PC-3 (cell line): ENCODE data around the gene ITGAE. TPM values are rescaled to one million over a fixed set of nuclear protein-coding genes. Genes with fewer than 3 reads are reported as not detected.

Experiments used
- ATAC-seq: fragments of 200-7000 bp; cut with Tn5 transposase; 2 replicates; pipeline ENCODE4 v1.9.1; 2020; ENCODE audit warnings: mild to moderate bottlenecking, moderate library complexity
- BruUV-seq: library from RNA; stranded (reverse); fragments of 400-500 nt; replicated peaks from 2 replicates; lab custom pipeline; 2021; lab: Mats Ljungman, UMichigan
- CTCF ChIA-PET: fragments of 300-600 bp; sonication (Branson Sonifier 250); formaldehyde crosslinking; loops from one replicate; lab custom pipeline; 2022; ENCODE audit warnings: antibody characterized with exemption; lab: Charles Lee
- POLR2A ChIA-PET: fragments of 300-600 bp; sonication (Branson Sonifier 250); formaldehyde crosslinking; loops from one replicate; lab custom pipeline; 2022; ENCODE audit warnings: antibody characterized with exemption; ENCODE audit not compliant: unreplicated experiment; lab: Charles Lee
- DNase-seq: peaks from one replicate; pipeline ENCODE4 v3.0.0-alpha.2; 2015
- H2AFZ ChIP-seq: fragments of 300-600 bp; sonication (generic); 2 replicates; pipeline ENCODE4 v1.6.0; 2016; ENCODE audit warnings: antibody characterized with exemption, low read length
- H3F3A ChIP-seq: fragments of 300-600 bp; sonication (generic); one replicate; pipeline ENCODE4 v1.6.0; 2017; ENCODE audit warnings: antibody characterized with exemption, low read length, control low read depth, mild to moderate bottlenecking; ENCODE audit not compliant: unreplicated experiment
- H3K27ac ChIP-seq: fragments of 300-600 bp; sonication (generic); 2 replicates; pipeline ENCODE4 v1.5.1; 2016; ENCODE audit warnings: mild to moderate bottlenecking, low read length
- H3K27me3 ChIP-seq: fragments of 300-600 bp; sonication (generic); 2 replicates; pipeline ENCODE4 v1.6.1; 2016; ENCODE audit warnings: low read length, mixed read lengths
- H3K36me3 ChIP-seq: fragments of 300-600 bp; sonication (generic); 2 replicates; pipeline ENCODE4 v1.6.1; 2016; ENCODE audit warnings: low read depth, mixed run types, low read length, mixed read lengths
- H3K4me1 ChIP-seq: fragments of 300-600 bp; sonication (generic); 2 replicates; pipeline ENCODE4 v1.5.1; 2016; ENCODE audit warnings: low read length; ENCODE audit not compliant: insufficient read depth
- H3K4me2 ChIP-seq: fragments of 300-600 bp; sonication (generic); 2 replicates; pipeline ENCODE4 v1.6.0; 2016; ENCODE audit warnings: low read length
- H3K4me3 ChIP-seq: fragments of 300-600 bp; sonication (generic); 2 replicates; pipeline ENCODE4 v1.5.1; 2016; ENCODE audit warnings: mild to moderate bottlenecking, low read length, mixed read lengths
- H3K79me2 ChIP-seq: fragments of 300-600 bp; sonication (generic); 2 replicates; pipeline ENCODE4 v1.6.1; 2017; ENCODE audit warnings: low read length, mixed read lengths
- H3K9ac ChIP-seq: fragments of 300-600 bp; sonication (generic); 2 replicates; pipeline ENCODE4 v1.6.0; 2016; ENCODE audit warnings: mild to moderate bottlenecking, low read length
- H3K9me2 ChIP-seq: fragments of 300-600 bp; sonication (generic); replicated peaks from 2 replicates; pipeline ENCODE4 v1.6.1; 2016; ENCODE audit warnings: mixed run types, low read length, mixed read lengths
- H3K9me3 ChIP-seq: fragments of 300-600 bp; sonication (generic); 2 replicates; pipeline ENCODE4 v1.6.1; 2016; ENCODE audit warnings: low read length, mixed read lengths
- H4K20me1 ChIP-seq: fragments of 300-600 bp; sonication (generic); 2 replicates; pipeline ENCODE4 v1.6.1; 2016; ENCODE audit warnings: low read length, mixed read lengths
- CTCF ChIP-seq: fragments of 300-600 bp; sonication (generic); conservative IDR thresholded peaks from 2 replicates; pipeline ENCODE4 v1.5.1; 2017; ENCODE audit warnings: antibody characterized with exemption, low read depth, mild to moderate bottlenecking, low read length
- EZH2 ChIP-seq: fragments of 300-600 bp; sonication (generic); IDR thresholded peaks from one replicate; pipeline ENCODE4 v1.6.1; 2017; ENCODE audit warnings: antibody characterized with exemption, mild to moderate bottlenecking, low read length; ENCODE audit not compliant: unreplicated experiment
- EZH2phosphoT487 ChIP-seq: fragments of 300-600 bp; sonication (generic); IDR thresholded peaks from 2 replicates; pipeline ENCODE4 v1.6.1; 2018; ENCODE audit warnings: mild to moderate bottlenecking, antibody characterized with exemption, low read length, borderline replicate concordance
- intact Hi-C: fragments of 100-400 bp; cut with micrococcal nuclease; formaldehyde crosslinking; loops from 2 replicates; pipeline ENCODE4 v1.9.0; 2023
- total RNA-seq: library from RNA; depleted of rRNA; stranded (reverse); fragments of >200 nt; gene quantifications from 2 replicates; pipeline ENCODE4 v1.2.3, GENCODE V29; 2014

The ITGAE gene
- total RNA-seq, 1 experiment from 2014 or later = 42.0 TPM

DNA sequence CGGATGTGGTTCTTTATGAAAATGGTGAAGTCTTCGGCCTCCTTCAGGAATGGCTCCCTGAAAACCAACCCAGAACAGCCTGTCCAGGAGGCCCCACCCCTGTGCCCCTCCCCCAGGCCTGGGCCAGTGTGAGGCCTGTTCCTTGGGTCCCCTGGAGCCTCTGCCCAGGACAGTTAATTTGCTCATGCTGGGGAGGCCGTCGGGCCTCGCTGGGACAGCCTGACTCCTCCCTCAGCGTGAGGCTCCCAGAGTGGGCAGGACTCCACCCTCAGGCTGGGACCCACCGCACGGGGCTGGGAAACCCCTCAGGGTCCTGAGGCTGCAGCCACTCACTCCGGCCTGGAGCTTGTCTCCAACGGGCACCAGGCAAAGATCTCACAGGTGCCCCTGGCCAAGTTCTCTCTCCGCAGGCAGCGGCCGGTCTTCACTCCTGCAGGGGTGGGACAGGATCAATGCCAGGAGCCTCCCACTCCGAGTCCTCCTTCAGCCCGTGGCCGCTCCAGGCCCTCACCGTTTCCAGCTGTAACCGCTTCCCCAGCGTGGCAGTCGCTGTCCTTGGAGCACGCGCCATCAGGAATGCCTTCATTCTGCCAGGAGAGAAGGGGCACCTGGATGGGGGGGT is 110.8 kb downstream of the ITGAE start:
- peaks cover 3% of the 10 kb centered on the region; the same call in 1 of the 2 replicates for H3K4me1 ChIP-seq
- ChIA-PET CTCF (no interaction called here), POLR2A (no interaction called here)
- no peak overlapping the region for H3K4me3 ChIP-seq
- H3F3A ChIP-seq = no peaks in the 10 kb centered on the region
- H3K4me2 ChIP-seq = no peak overlapping the region
- no peak for ATAC-seq
- H3K27me3 ChIP-seq = no peaks in the 10 kb centered on the region
- H3K9me3 ChIP-seq = no peaks in the 10 kb centered on the region
- DNase-seq = no peak
- TF ChIP-seq EZH2 = no peak
- H3K9ac ChIP-seq = no peak overlapping the region
- no peaks in the 10 kb centered on the region for H4K20me1 ChIP-seq
- H3K36me3 ChIP-seq = no peaks in the 10 kb centered on the region
- H3K9me2 ChIP-seq = no peaks in the 10 kb centered on the region
- H3K79me2 ChIP-seq = 0 out of 2 replicates have a peak, but pooled peaks cover 4% of the 10 kb centered on the region
- H3K27ac ChIP-seq = no peak overlapping the region
- no TSS peak for BruUV-seq
- H2AFZ ChIP-seq = no peak overlapping the region
- intact Hi-C loops = no loop called here

DNA sequence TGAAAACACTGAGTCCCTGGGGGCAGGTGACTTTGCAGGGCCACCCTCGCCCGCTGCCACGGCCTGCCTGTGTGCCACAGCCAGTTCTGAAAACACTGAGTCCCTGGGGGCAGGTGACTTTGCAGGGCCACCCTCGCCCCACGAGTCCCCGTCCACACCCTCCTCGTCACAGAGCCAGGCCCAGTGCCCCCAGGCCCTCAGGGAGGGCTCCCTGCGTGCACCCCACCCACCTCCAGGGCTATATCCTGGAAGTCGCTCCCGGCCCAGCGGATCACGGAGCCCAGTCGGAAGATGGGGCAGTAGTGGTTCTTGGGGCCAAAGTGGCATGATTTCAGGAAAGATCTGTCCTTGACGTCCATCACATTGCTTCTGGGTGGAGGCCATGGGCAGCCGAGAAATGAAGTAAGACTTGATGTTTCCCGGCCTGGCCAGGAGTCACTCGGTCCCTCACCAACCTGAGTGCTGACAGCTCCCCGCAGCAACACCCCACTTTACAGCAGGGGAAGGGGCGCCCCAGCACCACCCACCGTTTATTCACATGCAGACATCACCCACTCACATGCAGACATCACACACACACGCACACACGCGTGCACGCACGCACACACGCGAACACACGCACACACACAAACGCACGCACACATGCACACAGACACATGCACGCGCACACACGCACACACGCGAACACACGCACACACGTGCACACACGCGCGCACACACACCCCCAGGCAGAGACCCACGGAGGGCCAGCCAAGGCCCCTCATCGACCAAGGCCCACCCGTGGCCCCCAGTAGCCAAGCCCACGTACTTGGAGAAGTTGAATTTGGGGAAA is 111.5 kb downstream of the ITGAE start:
- H3K4me1 ChIP-seq = no peaks in the 10 kb centered on the region
- intact Hi-C loops = no loop called here
- DNase-seq (no peak), ATAC-seq (no peak)
- H3K79me2 ChIP-seq = 0 out of 2 replicates have a peak, but pooled peaks cover 1% of the 10 kb centered on the region
- no peak overlapping the region for H3K9ac ChIP-seq
- TF ChIP-seq CTCF (no peak), EZH2 (no peak), EZH2phosphoT487 (no peak)
- ChIA-PET CTCF (no interaction called here), POLR2A (no interaction called here)
- H3K9me2 ChIP-seq = no peaks in the 10 kb centered on the region
- no peaks in the 10 kb centered on the region for H3K27me3 ChIP-seq
- no peaks in the 10 kb centered on the region for H3K9me3 ChIP-seq
- no peaks in the 10 kb centered on the region for H3F3A ChIP-seq
- no TSS peak for BruUV-seq
- H3K36me3 ChIP-seq = no peaks in the 10 kb centered on the region
- H2AFZ ChIP-seq = no peak overlapping the region
- no peaks in the 10 kb centered on the region for H4K20me1 ChIP-seq
- no peak overlapping the region for H3K4me3 ChIP-seq
- H3K4me2 ChIP-seq = no peak overlapping the region
- no peak overlapping the region for H3K27ac ChIP-seq

DNA sequence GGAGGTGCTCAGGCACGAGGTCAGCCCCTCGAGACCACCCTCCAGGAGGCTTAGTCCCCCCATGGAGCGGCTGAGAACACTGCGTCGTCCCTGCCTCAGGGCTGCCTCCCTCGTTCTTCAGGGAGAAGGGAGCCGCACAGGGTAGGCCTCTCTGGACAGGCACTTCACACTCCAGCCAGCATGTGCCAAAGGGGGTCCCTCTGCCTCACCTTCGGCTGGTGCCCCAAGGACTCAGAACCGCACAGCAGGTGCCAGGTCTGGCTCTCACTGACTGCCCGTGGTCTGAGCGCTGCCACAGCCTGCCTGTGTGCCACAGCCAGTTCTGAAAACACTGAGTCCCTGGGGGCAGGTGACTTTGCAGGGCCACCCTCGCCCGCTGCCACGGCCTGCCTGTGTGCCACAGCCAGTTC is 112.1 kb downstream of the ITGAE start:
- BruUV-seq = no TSS peak
- H2AFZ ChIP-seq = no peak overlapping the region
- no peak for TF ChIP-seq EZH2
- TF ChIP-seq EZH2phosphoT487 = no peak
- no peak for TF ChIP-seq CTCF
- H3F3A ChIP-seq = no peaks in the 10 kb centered on the region
- no peak for ATAC-seq
- no peak overlapping the region for H3K4me2 ChIP-seq
- no peaks in the 10 kb centered on the region for H3K79me2 ChIP-seq
- DNase-seq = no peak
- H3K4me3 ChIP-seq = no peak overlapping the region
- CTCF ChIA-PET = no interaction called here
- no peaks in the 10 kb centered on the region for H3K4me1 ChIP-seq
- H3K9me3 ChIP-seq = no peaks in the 10 kb centered on the region
- no peak overlapping the region for H3K27ac ChIP-seq
- intact Hi-C loops = no loop called here
- POLR2A ChIA-PET = no interaction called here
- H3K36me3 ChIP-seq = no peaks in the 10 kb centered on the region
- H3K9ac ChIP-seq = no peak overlapping the region
- no peaks in the 10 kb centered on the region for H3K27me3 ChIP-seq
- H3K9me2 ChIP-seq = no peaks in the 10 kb centered on the region
- no peaks in the 10 kb centered on the region for H4K20me1 ChIP-seq
